ENCODE data around the gene ABCA13. TPM values are rescaled to one million over a fixed set of nuclear protein-coding genes. Genes with fewer than 3 reads are reported as not detected.

Gene ABCA13
- total RNA-seq, 1 experiment from 2014 or later: 2.1 TPM

DNA sequence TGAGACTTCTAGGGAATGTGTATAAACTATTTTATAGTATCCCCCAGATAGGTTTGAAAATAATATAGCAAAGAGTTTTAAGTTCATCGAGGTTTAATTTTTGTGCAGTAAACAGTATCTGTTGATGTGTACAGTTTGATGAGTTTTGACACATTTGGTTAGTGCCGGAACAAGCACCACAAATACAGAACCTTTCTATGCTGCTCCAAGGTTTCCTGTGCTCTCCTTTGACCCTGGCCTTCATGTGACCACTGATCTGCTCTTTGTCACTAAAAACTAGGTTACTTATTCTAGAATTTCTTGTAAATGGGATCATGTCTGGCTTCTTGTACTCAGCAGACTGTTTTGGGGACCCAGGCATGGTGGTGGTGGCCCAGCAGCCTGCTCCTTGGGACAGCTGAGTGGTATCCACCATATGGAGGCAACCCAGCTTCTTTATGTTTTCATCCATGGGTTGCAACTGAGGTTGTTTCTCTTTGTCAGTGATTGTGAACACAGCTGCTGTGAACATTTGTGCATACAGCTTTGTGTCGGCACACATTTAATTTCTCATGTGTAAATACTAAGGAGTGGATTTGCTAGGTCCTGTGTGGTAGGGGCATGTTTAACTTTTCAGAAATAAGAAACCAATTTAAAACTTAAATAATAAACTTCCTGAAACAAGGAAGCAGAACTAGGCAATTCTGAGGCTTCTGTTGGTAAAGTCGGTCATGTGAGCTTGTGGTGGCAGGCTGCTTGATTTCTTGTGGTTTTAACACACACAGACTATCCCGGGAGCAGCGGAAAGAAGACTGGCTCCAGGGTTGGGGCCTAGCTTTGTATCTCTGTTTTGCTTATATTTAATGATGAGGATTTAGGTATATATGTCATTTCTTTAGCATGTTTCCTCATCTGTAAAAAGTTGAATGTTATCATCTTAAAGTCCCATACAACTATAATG is 219.4 kb downstream of the ABCA13 start:
- Histone ChIP-seq H3K9me2 (replicated peaks; ENCODE audit: low read length) (no peaks in the 10 kb centered on the region), H3K36me3 (ENCODE audit: low read depth, low read length) (no peaks in the 10 kb centered on the region), H3K4me2 (ENCODE audit: low read length) (peak overlapping the region; percentile 57), H3K4me3 (ENCODE audit: low read length) (no peak overlapping the region), H3K27ac (ENCODE audit: low read length) (peak overlapping the region; percentile 95), H4K20me1 (ENCODE audit: low read length) (no peaks in the 10 kb centered on the region), H3K27me3 (ENCODE audit: low read length) (no peaks in the 10 kb centered on the region), H3K9ac (ENCODE audit: low read length) (peak overlapping the region; percentile 53), H3K4me1 (ENCODE audit: insufficient read depth, low read length) (peaks cover 24% of the 10 kb centered on the region), H2AFZ (ENCODE audit: low read length) (peak overlapping the region; percentile 46; the same call in 1 of the 2 replicates), H3K79me2 (ENCODE audit: low read length) (no peaks in the 10 kb centered on the region), H3K9me3 (ENCODE audit: low read length) (no peaks in the 10 kb centered on the region), H3F3A (ENCODE audit: low read length, unreplicated experiment) (peaks cover 8% of the 10 kb centered on the region)
- BruUV-seq (replicated peaks): no TSS peak
- TF ChIP-seq CTCF (conservative IDR thresholded peaks at IDR 0.05; ENCODE audit: low read depth, low read length): no peak
- no peak for TF ChIP-seq EZH2 (IDR thresholded peaks at IDR 0.05; ENCODE audit: low read length, unreplicated experiment)
- TF ChIP-seq EZH2phosphoT487 (IDR thresholded peaks at IDR 0.05; ENCODE audit: borderline replicate concordance, low read length): no peak
- intact Hi-C loops (cut with micrococcal nuclease): loop anchor here (1.0 kb wide), 3 partner anchors 24 to 91 kb away; no protein-coding TSS in a partner anchor
- DNase-seq (no peak), ATAC-seq (peak; percentile 14)
- POLR2A ChIA-PET (ENCODE audit: unreplicated experiment): no interaction called here
- CTCF ChIA-PET: no interaction called here

- intact Hi-C loops (cut with micrococcal nuclease): no loop called here
- H3K9ac ChIP-seq (ENCODE audit: low read length): no peak overlapping the region
- no peaks in the 10 kb centered on the region for H4K20me1 ChIP-seq (ENCODE audit: low read length)
- no TSS peak for BruUV-seq (replicated peaks)
- peaks cover 17% of the 10 kb centered on the region for H3K4me1 ChIP-seq (ENCODE audit: insufficient read depth, low read length)
- H3K4me3 ChIP-seq (ENCODE audit: low read length): no peak overlapping the region
- POLR2A ChIA-PET (ENCODE audit: unreplicated experiment): no interaction called here
- H3K36me3 ChIP-seq (ENCODE audit: low read depth, low read length): no peaks in the 10 kb centered on the region
- no peaks in the 10 kb centered on the region for H3F3A ChIP-seq (ENCODE audit: low read length, unreplicated experiment)
- H3K4me2 ChIP-seq (ENCODE audit: low read length): no peak overlapping the region
- H3K79me2 ChIP-seq (ENCODE audit: low read length): no peaks in the 10 kb centered on the region
- TF ChIP-seq EZH2phosphoT487 (IDR thresholded peaks at IDR 0.05; ENCODE audit: borderline replicate concordance, low read length): no peak
- TF ChIP-seq CTCF (conservative IDR thresholded peaks at IDR 0.05; ENCODE audit: low read depth, low read length): no peak
- no peak for TF ChIP-seq EZH2 (IDR thresholded peaks at IDR 0.05; ENCODE audit: low read length, unreplicated experiment)
- no peak overlapping the region for H3K27ac ChIP-seq (ENCODE audit: low read length)
- no peak overlapping the region for H2AFZ ChIP-seq (ENCODE audit: low read length)
- CTCF ChIA-PET: no interaction called here
- DNase-seq (no peak), ATAC-seq (no peak)
- no peaks in the 10 kb centered on the region for H3K27me3 ChIP-seq (ENCODE audit: low read length)
- no peaks in the 10 kb centered on the region for H3K9me2 ChIP-seq (replicated peaks; ENCODE audit: low read length)
- H3K9me3 ChIP-seq (ENCODE audit: low read length): no peaks in the 10 kb centered on the region
These were observed 226.9 kb downstream of the ABCA13 start for GRCh38 chr7:48398191-48398590.

GRCh38 chr7:48402721-48403120 is 231.5 kb downstream of the ABCA13 start:
- Histone ChIP-seq H3K9ac (ENCODE audit: low read length) (no peak overlapping the region), H3K4me2 (ENCODE audit: low read length) (peak overlapping the region; percentile 36), H3K27ac (ENCODE audit: low read length) (peak overlapping the region; percentile 57), H3K4me3 (ENCODE audit: low read length) (no peak overlapping the region), H3K9me3 (ENCODE audit: low read length) (no peaks in the 10 kb centered on the region), H3F3A (ENCODE audit: low read length, unreplicated experiment) (no peaks in the 10 kb centered on the region), H2AFZ (ENCODE audit: low read length) (peak overlapping the region; percentile 43; the same call in 1 of the 2 replicates), H3K4me1 (ENCODE audit: insufficient read depth, low read length) (peaks cover 17% of the 10 kb centered on the region), H3K79me2 (ENCODE audit: low read length) (no peaks in the 10 kb centered on the region), H4K20me1 (ENCODE audit: low read length) (no peaks in the 10 kb centered on the region), H3K9me2 (replicated peaks; ENCODE audit: low read length) (no peaks in the 10 kb centered on the region), H3K36me3 (ENCODE audit: low read depth, low read length) (no peaks in the 10 kb centered on the region), H3K27me3 (ENCODE audit: low read length) (no peaks in the 10 kb centered on the region)
- CTCF ChIA-PET: no interaction called here
- DNase-seq (peak; percentile 67), ATAC-seq (peak; percentile 92)
- intact Hi-C loops (cut with micrococcal nuclease): no loop called here
- BruUV-seq (replicated peaks): no TSS peak
- TF ChIP-seq CTCF (conservative IDR thresholded peaks at IDR 0.05; ENCODE audit: low read depth, low read length): no peak
- no peak for TF ChIP-seq EZH2 (IDR thresholded peaks at IDR 0.05; ENCODE audit: low read length, unreplicated experiment)
- no peak for TF ChIP-seq EZH2phosphoT487 (IDR thresholded peaks at IDR 0.05; ENCODE audit: borderline replicate concordance, low read length)
- POLR2A ChIA-PET (ENCODE audit: unreplicated experiment): no interaction called here

Data from PC-3 (cell line).